Heart left ventricle (tissue), 16 donors: ENCODE measurements around the gene DNAJC17. TPM values are rescaled to one million over a fixed set of nuclear protein-coding genes. Genes with fewer than 3 reads are reported as not detected.

Experiments
- ATAC-seq, 4 donors: fragments of 200-7000 bp; cut with Tn5 transposase; one replicate each; pipeline ENCODE4 v1.9.1; 2020 to 2022; ENCODE audit warnings: moderate library complexity in 4 of 4, mild to moderate bottlenecking in 3 of 4, moderate number of reproducible peaks in 1 of 4
- DNase-seq, 5 donors: peaks; one replicate each; pipeline ENCODE4 v3.0.0-alpha.2; 2020
- H3K27ac ChIP-seq, 12 donors: fragments of 200-600 bp; sonication (generic) in 4 of 12; one replicate each; pipeline versions ENCODE4 v1.5.0 to v1.8.0; 2016 to 2022; ENCODE audit warnings: mild to moderate bottlenecking in 2 of 12
- H3K27me3 ChIP-seq, 9 donors: fragments of 200-600 bp; sonication (generic) in 2 of 9; one replicate each; pipeline versions ENCODE4 v1.5.1 to v1.8.0; 2016 to 2022; ENCODE audit warnings: mild to moderate bottlenecking in 3 of 9
- H3K36me3 ChIP-seq, 9 donors: fragments of 200-600 bp; sonication (generic) in 2 of 9; one replicate each; pipeline versions ENCODE4 v1.5.0 to v1.8.0; 2018 to 2022; ENCODE audit warnings: mild to moderate bottlenecking in 2 of 9
- H3K4me1 ChIP-seq, 12 donors: fragments of 200-600 bp; sonication (generic) in 4 of 12; one replicate each; pipeline versions ENCODE4 v1.5.0 to v1.8.0; 2016 to 2022; ENCODE audit warnings: mild to moderate bottlenecking in 3 of 12
- H3K4me3 ChIP-seq, 12 donors: fragments of 200-600 bp; sonication (generic) in 4 of 12; one replicate each; pipeline versions ENCODE4 v1.5.0 to v1.8.0; 2017 to 2022; ENCODE audit warnings: mild to moderate bottlenecking in 9 of 12, moderate library complexity in 4 of 12
- H3K9me3 ChIP-seq, 12 donors: fragments of 200-600 bp; sonication (generic) in 4 of 12; one replicate each; pipeline versions ENCODE4 v1.5.0 to v1.8.0; 2016 to 2022; ENCODE audit warnings: mild to moderate bottlenecking in 1 of 12
- CTCF ChIP-seq, 12 donors: fragments of 200-600 bp; sonication (generic) in 4 of 12; IDR thresholded peaks; one replicate each; pipeline versions ENCODE4 v1.5.0 to v1.8.0; 2018 to 2022; ENCODE audit warnings: antibody characterized with exemption in 12 of 12, mild to moderate bottlenecking in 5 of 12
- POLR2A ChIP-seq, 2 donors: fragments of 450-650 bp; IDR thresholded peaks; one replicate each; pipeline ENCODE4 v1.6.1; 2017; ENCODE audit warnings: antibody characterized with exemption in 2 of 2, mild to moderate bottlenecking in 2 of 2, moderate library complexity in 2 of 2
- WGBS, 4 donors: extraction: QIAGEN DNeasy Blood & Tissue Kit in 2 of 4; methylation state at CpG; one replicate each; pipeline versions ENCODE4 v1.1.5 to v1.1.7; 2013 to 2018; 5-methylcytosine and 5-hydroxymethylcytosine counted together
- intact Hi-C, 10 donors: fragments of 100-400 bp; cut with DNase I; formaldehyde crosslinking; loops; one replicate each; pipeline versions ENCODE4 v1.11.1 to v1.14.2; 2022
- polyA plus RNA-seq, 2 donors: library from polyadenylated mRNA; stranded (reverse); fragments of 200-250 nt; gene quantifications; one replicate each; pipeline ENCODE4 v1.2.3, GENCODE V29; 2013
- total RNA-seq, 9 donors: library from RNA; depleted of rRNA in 2 of 9; stranded (reverse); fragments of >200 nt in 2 of 9; fragmentation: NEBNext Ultra II Directional in 3 of 9; extraction: Animal tissue kit (Norgen Biotek cat#: 25700) in 3 of 9; gene quantifications; one replicate each; pipeline versions ENCODE4 v1.1.0 to v1.2.4, GENCODE V29; 2016 to 2023
- donor health status: ischemic (EF 13 %, LVEDD 7.1; RV severe dilation, severe dysfunction).
- donor health status: healthy with polysubstance abuse.
- donor health status: DM: no; HTN: yes; CAD: no.
- donor health status: DM: no; HTN: no; CAD: no.
- donor health status: ischemic (EF 25% LVEDD 6.9; RV normal size, moderate dysfunction).
- donor health status: ischemic (EF 25% LVEDD 5.7; RV mildly dilated, moderate dysfunction).
- donor health status: healthy.
- donor health status: DM: yes; HTN: yes; CAD: no.
- donor health status: ischemic (EF 35%, LVEDD 5.7; RV mildly dilated, moderate dysfunction).
- donor health status: nonischemic (EF 11% LVEDD 7.7; RV severe dilation, severe dysfunction).
- donor health status: DM: yes; HTN: yes; CAD: no.
- donor health status: PGD.
- donor health status: ischemic (EF 29% LVEDD 5.4; RV normal size, mild dysfunction).
- donor health status: nonischemic (EF 23%, LVEDD 6.1; RV moderate dilation, normal function).

The DNAJC17 gene
- total and polyA plus RNA-seq, 11 donors: 7.6 to 29.9 (median 15.7) TPM

- peak overlapping the region in 11 of 12 donors; percentile 33 to 75 (median 59) for H3K4me3 ChIP-seq
- no peak for ATAC-seq
- WGBS, 4 donors: 31 to 41% (median 36%) methylated on average over 8 of the region's 8 CpGs
- no peak for DNase-seq
- no peaks in the 10 kb centered on the region for H3K27me3 ChIP-seq
- intact Hi-C loops: loop anchor here in 5 of 10 donors (5.0 to 10.0 kb wide), 5 partner anchors 38 to 170 kb away; partner anchors contain the start of genes DNAJC17 (in 2 of the 5), VPS18 (in 2 of the 5), ZFYVE19 (in 2 of the 5) and KNL1 (in 1 of the 5)
- TF ChIP-seq POLR2A (IDR thresholded peaks at IDR 0.05): no peak
- TF ChIP-seq CTCF (IDR thresholded peaks at IDR 0.05): no peak
- no peaks in the 10 kb centered on the region for H3K9me3 ChIP-seq
- peaks cover 0 to 52% (median 24%) of the 10 kb centered on the region in 12 donors for H3K4me1 ChIP-seq
- H3K27ac ChIP-seq: peak overlapping the region in 10 of 12 donors; percentile 47 to 80 (median 63)
- H3K36me3 ChIP-seq: peaks cover 0 to 18% (median 4%) of the 10 kb centered on the region in 9 donors
These were observed 42.6 kb downstream of the DNAJC17 start for GRCh38 chr15:40764629-40765103.

GRCh38 chr15:40763801-40764628, 43.3 kb downstream of the DNAJC17 start, which contains the start of gene GCHFR:
GCHFR (plus strand) TSS chr15:40764068; CDS start chr15:40764181, 113 bp downstream.
- intact Hi-C loops: loop anchor here in 4 of 10 donors (5.0 to 10.0 kb wide), 4 partner anchors 43 to 169 kb away; partner anchors contain the start of genes VPS18 (in 2 of the 4), DNAJC17 (in 1 of the 4), KNL1 (in 1 of the 4) and ZFYVE19 (in 1 of the 4)
- Histone ChIP-seq H3K27me3 (no peaks in the 10 kb centered on the region), H3K4me1 (peaks cover 0 to 46% (median 23%) of the 10 kb centered on the region in 12 donors), H3K27ac (peak within 1 kb of the TSS in 11 of 12 donors; percentile 47 to 80 (median 62)), H3K9me3 (no peaks in the 10 kb centered on the region), H3K4me3 (peak within 1 kb of the TSS; percentile 33 to 75 (median 58)), H3K36me3 (peaks cover 0 to 16% (median 4%) of the 10 kb centered on the region in 9 donors)
- 0% methylated on average over 30 to 75 of the region's 75 CpGs for WGBS, 4 donors
- peak; percentile 26 to 78 (median 74) for ATAC-seq
- DNase-seq: peak; percentile 70 to 87 (median 74)
- peak in 10 of 12 donors; percentile 8 to 55 (median 35) for TF ChIP-seq CTCF (IDR thresholded peaks at IDR 0.05)
- peak in 1 of 2 donors; percentile 59 for TF ChIP-seq POLR2A (IDR thresholded peaks at IDR 0.05)

- H3K36me3 ChIP-seq: peaks cover 0 to 10% (median 4%) of the 10 kb centered on the region in 9 donors
- H3K4me1 ChIP-seq: peaks cover 0 to 37% (median 22%) of the 10 kb centered on the region in 12 donors
- H3K4me3 ChIP-seq: peak overlapping the region; percentile 33 to 75 (median 58)
- H3K27ac ChIP-seq: peak overlapping the region in 11 of 12 donors; percentile 47 to 80 (median 62)
- no peaks in the 10 kb centered on the region for H3K27me3 ChIP-seq
- TF ChIP-seq CTCF (IDR thresholded peaks at IDR 0.05): no peak
- no peak for TF ChIP-seq POLR2A (IDR thresholded peaks at IDR 0.05)
- H3K9me3 ChIP-seq: no peaks in the 10 kb centered on the region
- intact Hi-C loops: loop anchor here in 4 of 10 donors (5.0 to 10.0 kb wide), 4 partner anchors 44 to 168 kb away; partner anchors contain the start of genes VPS18 (in 2 of the 4), DNAJC17 (in 1 of the 4), KNL1 (in 1 of the 4) and ZFYVE19 (in 1 of the 4)
- ATAC-seq (peak in 3 of 4 donors; percentile 7 to 31 (median 13)), DNase-seq (peak; percentile 59 to 85 (median 66))
- 29 to 34% (median 31%) methylated on average over 50 to 55 of the region's 55 CpGs for WGBS, 4 donors
These were observed 44.1 kb downstream of the DNAJC17 start for GRCh38 chr15:40762919-40763800.
